ENCODE results near the gene PLAC1. TPM values are rescaled to one million over a fixed set of nuclear protein-coding genes. Genes with fewer than 3 reads are reported as not detected.
A peak's percentile ranks its signal among the peaks of the same experiment; 100 is the strongest.

Gene PLAC1
- total and polyA plus RNA-seq, 8 donors = 0.18 to 0.77 (median 0.46) TPM; not detected in 2

GRCh38 chrX:134600714-134601113 lies 57.6 kb downstream of the PLAC1 start:
- TF ChIP-seq CTCF (IDR thresholded peaks at IDR 0.05) = no peak
- intact Hi-C loops (cut with DNase I) = no loop called here
- ATAC-seq = no peak

GRCh38 chrX:134599184-134599914 lies 58.9 kb downstream of the PLAC1 start:
- Histone ChIP-seq H3K36me3 (no peaks in the 10 kb centered on the region), H3K4me3 (no peak overlapping the region), H3K27me3 (peaks cover 0 to 6% of the 10 kb centered on the region in 2 donors), H3K9me3 (no peaks in the 10 kb centered on the region), H3K27ac (no peak overlapping the region), H3K4me1 (no peaks in the 10 kb centered on the region)
- ATAC-seq = no peak
- intact Hi-C loops (cut with DNase I) = no loop called here
- no peak for DNase-seq
- no peak for TF ChIP-seq CTCF (IDR thresholded peaks at IDR 0.05)

More at GRCh38 chrX:134600714-134601113, 57.6 kb downstream of the PLAC1 start:
- Histone ChIP-seq H3K27ac (no peak overlapping the region), H3K4me1 (no peaks in the 10 kb centered on the region), H3K36me3 (no peaks in the 10 kb centered on the region), H3K27me3 (peaks cover 0 to 6% of the 10 kb centered on the region in 2 donors), H3K9me3 (no peaks in the 10 kb centered on the region), H3K4me3 (no peak overlapping the region)
- DNase-seq = no peak

- Histone ChIP-seq H3K9me3 (no peaks in the 10 kb centered on the region), H3K4me1 (no peaks in the 10 kb centered on the region), H3K27ac (no peak overlapping the region), H3K4me3 (no peak overlapping the region), H3K36me3 (no peaks in the 10 kb centered on the region), H3K27me3 (no peaks in the 10 kb centered on the region)
- TF ChIP-seq CTCF (IDR thresholded peaks at IDR 0.05) = no peak
- DNase-seq (no peak), ATAC-seq (no peak)
- intact Hi-C loops (cut with DNase I) = no loop called here
Measured at GRCh38 chrX:134592303-134592702, 66.0 kb downstream of the PLAC1 start.

GRCh38 chrX:134591502-134591901 lies 66.8 kb downstream of the PLAC1 start:
- Histone ChIP-seq H3K9me3 (no peaks in the 10 kb centered on the region), H3K4me1 (no peaks in the 10 kb centered on the region), H3K27ac (no peak overlapping the region), H3K27me3 (no peaks in the 10 kb centered on the region), H3K4me3 (no peak overlapping the region), H3K36me3 (no peaks in the 10 kb centered on the region)
- intact Hi-C loops (cut with DNase I) = no loop called here
- ATAC-seq = no peak
- no peak for TF ChIP-seq CTCF (IDR thresholded peaks at IDR 0.05)
- DNase-seq = no peak

GRCh38 chrX:134588806-134589205 lies 69.5 kb downstream of the PLAC1 start:
- DNase-seq = peak in 1 of 4 donors; percentile 51
- ATAC-seq = peak; percentile 41
- Histone ChIP-seq H3K9me3 (no peaks in the 10 kb centered on the region), H3K27me3 (no peaks in the 10 kb centered on the region), H3K36me3 (no peaks in the 10 kb centered on the region), H3K27ac (no peak overlapping the region), H3K4me3 (no peak overlapping the region), H3K4me1 (no peaks in the 10 kb centered on the region)
- TF ChIP-seq CTCF (IDR thresholded peaks at IDR 0.05) = no peak
- intact Hi-C loops (cut with DNase I) = no loop called here

All from left lung (tissue), 10 donors.